ENCODE measurements around the gene SNAP23.

The SNAP23 gene

DNA sequence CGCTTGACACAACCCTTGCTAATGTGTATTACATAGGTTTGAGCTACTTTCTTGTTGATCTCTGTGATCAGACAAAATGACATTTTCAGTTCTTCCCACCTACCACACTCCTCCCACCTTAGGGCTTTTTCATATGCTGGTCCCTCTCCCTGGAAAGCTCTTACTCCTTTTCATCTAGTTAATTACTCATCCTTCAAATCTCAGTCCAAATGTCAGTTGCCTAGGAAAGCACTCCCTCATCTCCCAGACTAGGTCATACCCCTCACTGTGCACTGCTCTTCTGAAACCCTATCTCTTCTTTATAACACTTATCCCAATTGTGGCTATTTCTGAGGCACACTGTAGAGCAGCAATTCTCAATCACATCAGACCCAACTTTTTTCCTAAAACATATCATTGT, 11.8 kb upstream of the SNAP23 start:
- no peak overlapping the region for H3K4me3 ChIP-seq (ENCODE audit: insufficient read length, low read depth)
- no peaks in the 10 kb centered on the region for H3K4me1 ChIP-seq (ENCODE audit: insufficient read depth, insufficient read length)
- TF ChIP-seq ZNF274 (IDR thresholded peaks at IDR 0.05; ENCODE audit: low read depth, low read length) (no peak), SUZ12 (IDR thresholded peaks at IDR 0.05; ENCODE audit: extremely low read depth, insufficient read depth, insufficient read length) (no peak), YY1 (IDR thresholded peaks at IDR 0.05; ENCODE audit: insufficient read depth, insufficient read length) (no peak)
- H3K36me3 ChIP-seq (ENCODE audit: insufficient read depth, insufficient read length, low read length), result peaks cover 8% of the 10 kb centered on the region
- DNase-seq (ENCODE audit: low read depth, low spot score), result no peak
- H3K27me3 ChIP-seq (ENCODE audit: insufficient read depth, insufficient read length), result no peaks in the 10 kb centered on the region
- H3K9me3 ChIP-seq (ENCODE audit: insufficient read depth, low read length), result no peaks in the 10 kb centered on the region
- no peak overlapping the region for H3K9ac ChIP-seq (ENCODE audit: insufficient read length, low read depth)

- H3K4me1 ChIP-seq (ENCODE audit: insufficient read depth, insufficient read length), result no peaks in the 10 kb centered on the region
- DNase-seq (ENCODE audit: low read depth, low spot score), result no peak
- no peaks in the 10 kb centered on the region for H3K27me3 ChIP-seq (ENCODE audit: insufficient read depth, insufficient read length)
- no peaks in the 10 kb centered on the region for H3K9me3 ChIP-seq (ENCODE audit: insufficient read depth, low read length)
- peak overlapping the region; percentile 84 for H3K4me3 ChIP-seq (ENCODE audit: insufficient read length, low read depth)
- TF ChIP-seq YY1 (IDR thresholded peaks at IDR 0.05; ENCODE audit: insufficient read depth, insufficient read length), result no peak
- TF ChIP-seq ZNF274 (IDR thresholded peaks at IDR 0.05; ENCODE audit: low read depth, low read length), result no peak
- no peak for TF ChIP-seq SUZ12 (IDR thresholded peaks at IDR 0.05; ENCODE audit: extremely low read depth, insufficient read depth, insufficient read length)
- peaks cover 2% of the 10 kb centered on the region for H3K36me3 ChIP-seq (ENCODE audit: insufficient read depth, insufficient read length, low read length)
- H3K9ac ChIP-seq (ENCODE audit: insufficient read length, low read depth), result peak overlapping the region; percentile 98
Measured at GRCh38 chr15:42490291-42490670, 5.2 kb upstream of the SNAP23 start.

DNA sequence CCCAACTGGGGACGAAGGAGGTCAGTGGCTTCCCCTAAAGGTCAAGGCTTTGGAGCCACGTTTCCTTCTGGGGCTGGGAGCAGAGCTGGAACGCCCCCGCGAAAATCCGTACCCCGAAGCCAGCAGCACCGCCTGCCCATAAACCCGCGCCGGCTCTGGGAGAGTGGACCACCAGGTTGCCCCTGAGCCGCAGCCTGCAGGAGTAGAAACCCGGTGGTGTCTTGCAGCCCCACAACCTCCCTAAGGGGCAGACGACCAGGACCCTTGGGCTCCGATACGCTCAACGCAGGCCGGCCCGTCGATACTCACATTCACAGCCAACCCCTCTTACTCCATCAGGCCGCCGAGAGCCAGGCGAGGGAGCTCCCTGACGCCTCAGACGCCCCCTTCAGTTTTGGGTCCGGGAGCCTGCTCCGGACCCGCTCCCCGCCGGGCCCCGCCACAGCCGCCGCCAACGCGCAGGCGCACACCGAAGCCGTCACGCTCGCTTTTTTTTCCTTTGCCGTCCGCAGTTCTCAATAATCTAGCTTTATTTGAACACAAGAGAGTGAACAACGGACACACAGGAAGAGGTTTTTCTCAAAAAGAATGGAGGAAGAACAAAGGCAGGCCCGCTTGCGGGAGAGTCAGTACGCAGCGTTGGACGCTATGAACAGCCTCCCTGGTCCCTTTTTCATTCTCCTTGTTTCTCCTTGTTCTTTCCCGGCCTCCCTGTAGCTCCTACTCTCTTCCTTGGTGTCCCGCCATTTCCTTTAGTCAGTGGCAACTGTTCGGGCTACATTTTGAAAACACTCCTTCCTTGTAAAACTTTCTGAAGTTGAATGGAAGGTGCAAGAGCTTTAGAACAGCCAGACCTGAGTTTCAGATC, 4.5 kb upstream of the SNAP23 start, which contains the start of gene ZNF106:
ZNF106 (minus strand) TSS at position 471 of the 868 bp plus-strand sequence. CDS start 18,852 bp downstream, outside the sequence.
- TF ChIP-seq SUZ12 (IDR thresholded peaks at IDR 0.05; ENCODE audit: extremely low read depth, insufficient read depth, insufficient read length) (no peak), YY1 (IDR thresholded peaks at IDR 0.05; ENCODE audit: insufficient read depth, insufficient read length) (peak; percentile 40), ZNF274 (IDR thresholded peaks at IDR 0.05; ENCODE audit: low read depth, low read length) (no peak)
- H3K9ac ChIP-seq (ENCODE audit: insufficient read length, low read depth), result peak within 1 kb of the TSS; percentile 98
- H3K4me3 ChIP-seq (ENCODE audit: insufficient read length, low read depth), result peak within 1 kb of the TSS; percentile 84
- no peaks in the 10 kb centered on the region for H3K27me3 ChIP-seq (ENCODE audit: insufficient read depth, insufficient read length)
- no peaks in the 10 kb centered on the region for H3K36me3 ChIP-seq (ENCODE audit: insufficient read depth, insufficient read length, low read length)
- no peaks in the 10 kb centered on the region for H3K9me3 ChIP-seq (ENCODE audit: insufficient read depth, low read length)
- no peaks in the 10 kb centered on the region for H3K4me1 ChIP-seq (ENCODE audit: insufficient read depth, insufficient read length)
- peak; percentile 73 for DNase-seq (ENCODE audit: low read depth, low spot score)

- H3K9ac ChIP-seq (ENCODE audit: insufficient read length, low read depth), result peak overlapping the region; percentile 98
- H3K36me3 ChIP-seq (ENCODE audit: insufficient read depth, insufficient read length, low read length), result no peaks in the 10 kb centered on the region
- TF ChIP-seq SUZ12 (IDR thresholded peaks at IDR 0.05; ENCODE audit: extremely low read depth, insufficient read depth, insufficient read length), result no peak
- TF ChIP-seq YY1 (IDR thresholded peaks at IDR 0.05; ENCODE audit: insufficient read depth, insufficient read length), result no peak
- no peak for TF ChIP-seq ZNF274 (IDR thresholded peaks at IDR 0.05; ENCODE audit: low read depth, low read length)
- peak overlapping the region; percentile 84 for H3K4me3 ChIP-seq (ENCODE audit: insufficient read length, low read depth)
- H3K9me3 ChIP-seq (ENCODE audit: insufficient read depth, low read length), result no peaks in the 10 kb centered on the region
- no peak for DNase-seq (ENCODE audit: low read depth, low spot score)
- H3K27me3 ChIP-seq (ENCODE audit: insufficient read depth, insufficient read length), result no peaks in the 10 kb centered on the region
- H3K4me1 ChIP-seq (ENCODE audit: insufficient read depth, insufficient read length), result no peaks in the 10 kb centered on the region
Measured at GRCh38 chr15:42491539-42492225, 3.8 kb upstream of the SNAP23 start.

DNA sequence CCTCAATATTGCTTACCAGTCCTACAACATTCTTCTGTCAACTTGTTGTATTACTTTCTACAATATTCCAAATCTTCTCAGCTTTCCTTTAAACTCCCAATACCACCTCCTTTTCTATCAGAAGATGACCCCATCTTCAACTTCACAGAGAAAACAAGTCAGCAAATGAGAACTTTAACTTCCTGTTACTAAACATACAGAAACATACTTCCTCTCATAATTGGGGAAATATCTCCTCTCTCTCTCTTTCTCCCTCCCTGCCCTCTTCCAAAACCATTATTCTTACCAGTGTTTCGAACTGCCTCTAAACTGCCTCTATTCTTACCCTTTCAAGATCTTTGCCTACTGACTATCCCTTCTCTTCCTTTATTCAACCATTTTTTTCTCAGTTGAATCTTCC, 1.8 kb upstream of the SNAP23 start:
- TF ChIP-seq SUZ12 (IDR thresholded peaks at IDR 0.05; ENCODE audit: extremely low read depth, insufficient read depth, insufficient read length) (no peak), YY1 (IDR thresholded peaks at IDR 0.05; ENCODE audit: insufficient read depth, insufficient read length) (no peak), ZNF274 (IDR thresholded peaks at IDR 0.05; ENCODE audit: low read depth, low read length) (no peak)
- H3K36me3 ChIP-seq (ENCODE audit: insufficient read depth, insufficient read length, low read length), result no peaks in the 10 kb centered on the region
- H3K9me3 ChIP-seq (ENCODE audit: insufficient read depth, low read length), result no peaks in the 10 kb centered on the region
- H3K27me3 ChIP-seq (ENCODE audit: insufficient read depth, insufficient read length), result no peaks in the 10 kb centered on the region
- H3K4me3 ChIP-seq (ENCODE audit: insufficient read length, low read depth), result no peak overlapping the region
- no peaks in the 10 kb centered on the region for H3K4me1 ChIP-seq (ENCODE audit: insufficient read depth, insufficient read length)
- no peak overlapping the region for H3K9ac ChIP-seq (ENCODE audit: insufficient read length, low read depth)
- DNase-seq (ENCODE audit: low read depth, low spot score), result no peak

- Histone ChIP-seq H3K27me3 (ENCODE audit: insufficient read depth, insufficient read length) (no peaks in the 10 kb centered on the region), H3K4me3 (ENCODE audit: insufficient read length, low read depth) (peak overlapping the region; percentile 63), H3K36me3 (ENCODE audit: insufficient read depth, insufficient read length, low read length) (no peaks in the 10 kb centered on the region), H3K4me1 (ENCODE audit: insufficient read depth, insufficient read length) (no peaks in the 10 kb centered on the region), H3K9me3 (ENCODE audit: insufficient read depth, low read length) (no peaks in the 10 kb centered on the region), H3K9ac (ENCODE audit: insufficient read length, low read depth) (no peak overlapping the region)
- TF ChIP-seq YY1 (IDR thresholded peaks at IDR 0.05; ENCODE audit: insufficient read depth, insufficient read length) (no peak), ZNF274 (IDR thresholded peaks at IDR 0.05; ENCODE audit: low read depth, low read length) (no peak), SUZ12 (IDR thresholded peaks at IDR 0.05; ENCODE audit: extremely low read depth, insufficient read depth, insufficient read length) (no peak)
- DNase-seq (ENCODE audit: low read depth, low spot score), result no peak
Measured at GRCh38 chr15:42494998-42495360, 455 bp upstream of the SNAP23 start.

Data from NT2/D1 (cell line).